CD4-positive, alpha-beta T cell treated with Interleukin-10 for 1 hour (primary cell): ENCODE measurements around the gene OTOGL.
"Not testable (repeated sequence)": the region's sequence is repeated elsewhere in the genome, so short reads cannot be mapped to it uniquely, and the experiment has no call there.

ENCODE experiments used
- DNase-seq: peaks from one replicate; pipeline ENCODE4 v3.0.0-alpha.2; 2020

The OTOGL gene

DNA sequence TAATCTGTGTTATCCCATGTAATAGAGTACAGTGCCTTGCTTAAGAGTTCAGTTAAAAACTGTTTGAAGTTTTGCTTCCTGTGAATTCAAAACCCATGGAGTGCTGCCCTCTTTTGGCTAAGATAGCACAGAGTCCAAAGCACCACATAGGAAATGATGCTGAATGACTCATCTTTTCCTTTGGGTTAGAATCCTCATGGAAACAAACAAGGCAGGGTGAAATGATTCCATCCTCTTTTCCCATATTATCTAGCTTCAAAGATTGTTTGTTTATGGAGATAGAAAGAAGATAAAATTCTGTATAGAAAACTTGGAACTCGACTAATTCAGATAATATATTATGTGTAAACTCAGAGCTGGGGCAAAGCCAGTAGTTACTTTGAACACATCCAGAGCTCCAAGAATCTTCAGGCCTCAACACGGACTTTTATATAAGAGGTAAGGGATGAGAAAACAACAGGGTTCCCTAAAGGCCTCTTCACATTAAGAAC, 87.4 kb downstream of the OTOGL start:
- peak; percentile 56 for DNase-seq

DNA sequence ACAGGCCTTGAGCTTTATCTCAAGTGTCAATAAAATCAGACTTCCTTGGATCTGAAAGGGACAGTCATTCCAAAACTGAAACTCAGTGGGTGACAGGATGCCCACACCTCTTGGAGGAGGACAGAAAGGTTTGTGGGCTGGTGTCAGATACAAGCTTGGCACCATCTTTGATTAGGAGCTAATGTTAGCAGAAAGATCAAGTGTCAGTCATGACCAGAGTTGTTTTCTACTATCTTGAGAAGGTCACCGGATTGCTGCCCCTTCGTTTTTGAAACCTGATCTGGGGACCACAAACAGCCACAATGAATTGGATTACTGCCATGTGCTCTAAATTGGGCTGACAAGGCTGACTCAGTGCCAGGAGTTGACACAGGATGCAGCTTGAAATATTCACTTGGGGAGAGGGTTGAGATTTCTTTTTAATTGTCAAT, 88.3 kb downstream of the OTOGL start:
- DNase-seq: no peak

- no peak for DNase-seq
Observed at GRCh38 chr12:80188576-80188975, 89.2 kb downstream of the OTOGL start.

DNA sequence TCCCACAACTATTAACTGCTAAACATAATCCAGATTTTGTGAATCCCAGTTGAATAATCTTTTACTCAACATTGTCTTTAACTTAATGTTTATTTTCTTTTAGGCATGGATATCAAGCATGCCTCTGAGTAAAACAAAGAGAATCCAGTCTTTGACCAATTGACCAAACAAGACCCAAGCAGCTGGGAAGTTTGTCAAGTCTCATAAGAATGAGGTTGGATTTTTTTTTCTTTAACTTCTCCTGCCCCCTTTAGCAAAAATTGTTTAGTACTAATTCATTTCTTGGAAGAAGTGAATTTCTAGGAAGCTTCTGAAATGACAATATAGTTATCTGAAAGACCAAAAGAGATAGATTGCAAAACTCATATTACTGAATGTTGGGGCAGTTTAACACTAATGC, 89.9 kb downstream of the OTOGL start:
- DNase-seq: no peak

- DNase-seq: no peak
Observed at GRCh38 chr12:80190001-80190400, 90.7 kb downstream of the OTOGL start.

- DNase-seq: no peak
Observed at GRCh38 chr12:80192087-80192486, 92.8 kb downstream of the OTOGL start.

- no peak for DNase-seq
Observed at GRCh38 chr12:80193865-80194264, 94.5 kb downstream of the OTOGL start.

DNA sequence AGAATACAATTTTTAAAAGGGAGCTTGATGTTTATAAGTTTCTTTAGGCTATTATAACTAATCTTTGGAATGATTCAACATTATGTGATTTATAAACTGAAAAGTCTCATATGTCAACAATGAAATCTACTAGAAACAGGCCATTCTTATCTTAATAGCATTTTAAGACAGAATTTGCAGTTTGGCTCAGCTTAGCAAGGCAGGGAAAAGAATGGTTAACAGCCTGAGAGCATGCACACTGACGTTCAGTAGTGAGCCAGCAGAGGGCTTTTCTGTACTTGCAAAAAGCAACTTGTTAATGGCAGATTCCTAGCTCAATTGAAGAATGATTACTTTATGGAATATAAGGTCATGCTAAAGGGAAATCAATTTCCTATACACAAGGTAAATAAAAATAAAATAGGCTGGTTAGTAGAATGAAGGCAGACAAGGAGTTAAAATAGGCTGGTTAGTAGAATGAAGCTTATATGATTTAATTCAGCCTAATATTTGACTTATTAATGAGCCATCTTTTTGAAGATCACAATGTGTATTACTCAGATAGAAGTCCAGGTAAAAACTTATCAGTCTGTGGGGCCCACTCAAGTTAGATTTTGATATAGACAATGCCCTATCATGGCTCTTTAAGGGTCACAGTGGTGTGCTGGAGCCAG, 95.9 kb downstream of the OTOGL start:
- DNase-seq: no peak

- no peak for DNase-seq
Observed at GRCh38 chr12:80195737-80196136, 96.4 kb downstream of the OTOGL start.

DNA sequence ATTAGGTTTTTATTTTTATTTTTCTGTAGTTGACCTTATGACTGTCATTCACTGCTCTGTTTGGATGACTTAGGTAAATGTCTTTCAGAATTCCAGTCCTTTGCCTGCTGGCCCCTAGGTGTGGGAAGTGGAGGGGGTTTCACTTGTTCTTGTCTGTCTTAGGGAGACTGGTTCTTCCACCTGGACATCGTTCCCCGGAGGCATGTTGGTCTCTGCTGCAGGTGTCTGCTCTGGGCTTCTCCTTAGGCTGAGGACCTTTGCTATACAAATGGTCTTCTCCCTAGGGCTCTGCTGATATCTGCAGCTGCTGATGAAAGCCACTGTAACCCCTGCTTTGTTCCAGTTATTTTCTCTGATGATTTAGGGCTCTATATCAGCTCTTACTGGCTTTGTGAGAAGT, 97.1 kb downstream of the OTOGL start:
- no peak for DNase-seq

- no peak for DNase-seq
Observed at GRCh38 chr12:80198782-80199337, 99.5 kb downstream of the OTOGL start.

DNA sequence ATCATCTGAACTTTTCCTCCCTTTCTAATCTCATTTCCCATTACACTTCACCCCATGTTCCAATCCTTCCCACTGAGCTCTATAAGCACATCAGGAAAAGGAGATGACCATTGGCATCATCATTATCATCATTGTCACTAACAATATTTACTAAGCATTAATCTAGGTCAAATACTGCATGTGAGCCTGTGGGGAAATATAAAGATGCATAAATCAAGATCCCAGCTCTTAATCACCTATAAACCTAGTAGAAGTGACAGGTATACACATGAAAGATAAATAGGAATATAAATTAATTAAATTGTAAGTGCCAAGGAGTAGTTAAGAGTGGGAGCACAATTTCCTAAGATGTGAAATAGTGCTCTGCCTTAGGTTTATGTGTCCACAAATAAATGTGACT, 100.6 kb downstream of the OTOGL start:
- no peak for DNase-seq

GRCh38 chr12:80200414-80200813, 101.1 kb downstream of the OTOGL start:
- DNase-seq: no peak

- no peak for DNase-seq
Observed at GRCh38 chr12:80201908-80202307, 102.6 kb downstream of the OTOGL start.

GRCh38 chr12:80205960-80206359, 106.6 kb downstream of the OTOGL start:
- DNase-seq: no peak

DNA sequence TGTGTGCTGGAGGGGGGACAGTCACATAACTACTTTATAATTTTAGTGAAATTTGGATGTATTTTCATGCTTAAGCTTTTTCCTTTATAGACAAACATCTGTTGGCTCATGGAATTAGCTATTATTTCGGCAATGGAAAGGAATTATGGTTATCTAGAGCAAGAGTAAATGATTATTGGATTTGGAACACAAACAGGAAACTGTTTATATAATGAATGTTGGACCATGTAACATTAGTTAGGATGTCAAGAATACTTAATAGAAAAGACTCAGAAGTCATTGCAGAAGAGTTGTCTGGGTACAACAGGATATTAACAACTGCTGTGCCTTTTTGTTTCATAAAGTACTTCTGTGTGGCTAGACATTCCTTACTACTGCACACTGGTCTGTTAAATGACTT, 108.7 kb downstream of the OTOGL start:
- no peak for DNase-seq

- no peak for DNase-seq
Observed at GRCh38 chr12:80211671-80212070, 112.3 kb downstream of the OTOGL start.

DNA sequence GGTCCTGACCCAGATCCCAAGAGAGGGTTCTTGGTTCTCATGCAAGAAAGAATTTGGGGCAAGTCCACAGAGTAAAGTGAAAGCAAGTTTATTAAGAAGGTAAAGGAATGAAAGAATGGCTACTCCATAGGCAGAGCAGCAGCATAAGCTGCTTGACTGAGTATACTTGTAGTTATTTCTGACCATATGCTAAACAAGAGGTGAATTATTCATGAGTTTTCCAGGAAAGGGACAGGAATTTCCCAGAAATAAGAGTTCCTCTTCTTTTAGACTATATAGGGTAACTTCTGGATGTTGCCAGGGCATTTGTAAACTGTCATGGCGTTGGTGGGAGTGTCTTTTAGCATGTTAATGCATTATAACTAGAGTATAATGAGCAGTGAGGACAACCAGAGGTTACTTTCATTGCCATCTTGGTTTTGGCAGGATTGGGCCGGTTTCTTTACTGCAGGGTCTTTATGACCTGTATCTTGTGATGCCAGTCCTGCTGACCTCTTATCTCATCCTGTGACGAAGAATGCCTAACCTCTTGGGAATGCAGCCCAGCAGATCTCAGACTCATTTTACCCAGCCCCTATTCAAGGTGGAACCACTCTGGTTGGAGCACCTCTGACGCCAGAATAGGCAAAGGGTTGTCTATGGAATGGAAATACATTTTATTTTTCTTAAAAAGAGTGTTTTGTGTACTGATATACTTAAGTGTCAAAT, 113.8 kb downstream of the OTOGL start:
- DNase-seq: no peak

DNA sequence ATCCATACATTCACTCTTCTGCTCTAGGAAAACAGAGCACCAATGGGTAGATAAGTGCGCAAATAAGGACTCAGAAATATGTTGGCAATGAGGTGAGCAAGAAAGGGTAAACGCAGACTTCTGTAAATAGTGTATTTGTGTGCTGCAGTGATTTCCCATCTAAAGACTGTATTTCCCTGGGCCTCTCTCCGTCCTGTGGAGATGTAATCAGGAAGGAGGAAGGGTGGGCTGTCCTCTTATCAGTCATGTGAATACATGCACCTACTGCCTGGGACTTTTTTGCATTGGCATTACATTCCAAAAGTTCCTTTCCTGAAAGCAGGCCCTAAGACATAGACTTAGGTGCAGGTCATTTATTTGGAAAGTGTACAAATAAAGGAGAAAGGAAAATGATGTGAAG, 114.5 kb downstream of the OTOGL start:
- no peak for DNase-seq

- DNase-seq: no peak
Observed at GRCh38 chr12:80217011-80217535, 117.7 kb downstream of the OTOGL start.

DNA sequence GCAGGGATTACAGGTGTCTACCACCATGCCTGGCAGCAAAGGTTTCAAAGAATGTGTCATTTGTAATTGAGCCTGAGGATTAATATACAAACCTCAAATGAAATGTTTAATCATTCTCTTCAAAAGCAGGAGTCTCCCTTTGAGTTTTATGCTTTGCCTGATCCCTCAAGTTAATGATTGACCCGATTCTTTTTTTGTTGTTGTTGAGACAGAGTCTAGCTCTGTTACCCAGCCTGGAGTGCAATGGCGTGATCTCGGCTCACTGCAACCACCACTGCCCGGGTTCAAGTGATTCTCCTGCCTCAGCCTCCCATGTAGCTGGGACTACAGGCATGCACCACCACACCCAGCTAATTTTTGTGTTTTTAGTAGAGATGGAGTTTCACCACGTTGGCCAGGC, 119.6 kb downstream of the OTOGL start:
- not testable (repeated sequence) for DNase-seq

DNA sequence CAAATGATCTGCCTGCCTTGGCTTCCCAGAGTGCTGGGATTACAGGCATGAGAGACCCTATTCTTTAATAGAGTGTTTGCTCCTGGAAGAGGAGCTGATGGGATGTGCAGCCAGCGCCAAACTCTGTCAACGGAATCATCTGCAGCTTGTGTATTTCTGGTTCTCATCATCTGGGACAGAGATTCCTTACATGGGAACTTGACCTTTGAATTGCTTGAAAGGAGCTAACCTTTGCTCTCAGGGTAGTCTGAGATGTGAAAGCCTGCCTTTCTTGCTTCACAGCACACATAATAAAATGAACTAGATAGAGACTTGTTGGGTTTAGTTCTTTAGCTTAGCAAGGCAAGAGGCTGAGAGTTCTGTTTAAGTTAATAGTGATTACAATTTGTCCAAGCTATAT, 120.0 kb downstream of the OTOGL start:
- no peak for DNase-seq

- DNase-seq: no peak
Observed at GRCh38 chr12:80222261-80222660, 122.9 kb downstream of the OTOGL start.

GRCh38 chr12:80226576-80226975, 127.2 kb downstream of the OTOGL start:
- DNase-seq: no peak
